H7 (cell line): ENCODE data around the gene AKT3. TPM values are rescaled to one million over a fixed set of nuclear protein-coding genes. Genes with fewer than 3 reads are reported as not detected.
"Not testable (repeated sequence)": the region's sequence is repeated elsewhere in the genome, so short reads cannot be mapped to it uniquely, and the experiment has no call there.

ENCODE experiments used
- DNase-seq: peaks from one replicate; pipeline ENCODE4 v3.0.0; 2012
- H3K27me3 ChIP-seq: 2 replicates; pipeline ENCODE4 v1.6.0; 2011; ENCODE audit warnings: mild to moderate bottlenecking, low read length; ENCODE audit not compliant: control insufficient read depth, insufficient read depth
- H3K36me3 ChIP-seq: replicated peaks from 2 replicates; pipeline ENCODE4 v1.5.1; 2011; ENCODE audit warnings: low read length; ENCODE audit not compliant: control insufficient read depth, insufficient read depth
- H3K4me3 ChIP-seq: 2 replicates; pipeline ENCODE4 v1.5.1; 2011; ENCODE audit warnings: low read depth, mild to moderate bottlenecking, control low read depth, low read length, moderate library complexity; ENCODE audit not compliant: insufficient read depth
- total RNA-seq: library from RNA; depleted of rRNA; stranded (reverse); fragments of >200 nt; shearing (Covaris generic); gene quantifications from 2 replicates; pipeline ENCODE4 v1.2.3, GENCODE V29; 2014; rRNA removed

The AKT3 gene
- total RNA-seq, result 15.0 and 25.2 TPM in 2 replicates

DNA sequence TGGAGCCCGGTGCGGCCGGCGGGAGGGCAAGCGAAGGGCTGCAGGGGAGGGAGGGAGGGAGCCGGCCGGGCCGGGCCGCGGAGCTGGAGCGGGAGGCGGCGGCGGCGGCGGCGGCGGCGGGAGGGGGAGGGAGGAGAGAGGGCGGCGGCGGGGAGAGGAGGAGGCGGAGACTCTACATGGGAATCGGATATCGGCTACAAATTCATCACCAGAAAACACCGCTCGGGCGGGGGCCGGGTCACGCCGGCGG, at the start of gene AKT3:
Gene AKT3, minus strand, starts transcription at position 42 of the 250 bp plus-strand sequence. CDS start 7,073 bp downstream, outside the sequence.
- Histone ChIP-seq H3K36me3 (no peaks in the 10 kb centered on the region), H3K27me3 (no peaks in the 10 kb centered on the region), H3K4me3 (peak within 1 kb of the TSS; percentile 73)
- peak; percentile 85 for DNase-seq

GRCh38 chr1:243898278-243898677, 48.2 kb upstream of the AKT3 start:
- DNase-seq, result no peak

GRCh38 chr1:243896313-243896712, 46.3 kb upstream of the AKT3 start:
- no peaks in the 10 kb centered on the region for H3K36me3 ChIP-seq
- no peak overlapping the region for H3K4me3 ChIP-seq
- no peaks in the 10 kb centered on the region for H3K27me3 ChIP-seq
- no peak for DNase-seq

More at GRCh38 chr1:243898278-243898677, 48.2 kb upstream of the AKT3 start:
- Histone ChIP-seq H3K36me3 (no peaks in the 10 kb centered on the region), H3K4me3 (no peak overlapping the region), H3K27me3 (no peaks in the 10 kb centered on the region)

DNA sequence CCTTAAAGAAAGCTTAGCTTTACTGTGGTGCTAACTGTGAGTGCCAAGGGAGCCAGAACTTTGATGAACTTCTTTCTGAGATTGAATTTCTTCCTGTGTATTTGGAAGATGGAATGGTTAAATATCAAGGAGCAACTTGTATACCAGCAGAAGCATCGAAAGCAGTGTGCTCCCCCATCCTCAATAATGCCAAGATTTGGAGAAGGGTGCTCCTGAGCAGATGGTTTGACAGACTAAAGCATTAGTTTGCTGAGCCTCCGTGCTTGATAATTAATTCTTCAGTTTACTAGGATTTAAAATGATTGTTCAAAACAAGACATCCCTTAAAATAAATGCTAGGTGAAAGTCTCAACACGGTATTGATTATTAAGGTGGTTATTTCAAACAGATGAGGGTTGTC, 42.4 kb upstream of the AKT3 start:
- Histone ChIP-seq H3K36me3 (no peaks in the 10 kb centered on the region), H3K27me3 (no peaks in the 10 kb centered on the region), H3K4me3 (no peak overlapping the region)
- no peak for DNase-seq

DNA sequence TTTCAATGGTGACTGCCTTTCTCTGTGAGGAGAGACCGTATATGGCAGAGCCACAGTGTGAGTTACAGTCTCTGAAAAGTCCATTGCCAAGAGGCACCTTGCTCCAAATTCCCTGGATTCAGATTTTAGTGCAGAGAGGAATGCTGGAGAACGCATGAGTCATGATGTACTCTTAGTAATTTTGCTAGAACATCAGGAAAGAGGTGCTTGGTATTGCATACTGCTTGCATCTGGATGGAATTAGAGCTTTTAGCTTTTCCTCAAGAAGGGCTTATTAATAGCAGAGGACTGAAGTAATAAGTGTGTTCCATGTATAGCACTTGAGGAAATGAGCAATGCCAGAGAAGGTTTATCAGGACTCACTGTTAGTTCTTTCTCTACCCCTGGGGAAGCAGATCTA, 40.5 kb upstream of the AKT3 start:
- no peak for DNase-seq
- Histone ChIP-seq H3K4me3 (no peak overlapping the region), H3K36me3 (no peaks in the 10 kb centered on the region), H3K27me3 (no peaks in the 10 kb centered on the region)

DNA sequence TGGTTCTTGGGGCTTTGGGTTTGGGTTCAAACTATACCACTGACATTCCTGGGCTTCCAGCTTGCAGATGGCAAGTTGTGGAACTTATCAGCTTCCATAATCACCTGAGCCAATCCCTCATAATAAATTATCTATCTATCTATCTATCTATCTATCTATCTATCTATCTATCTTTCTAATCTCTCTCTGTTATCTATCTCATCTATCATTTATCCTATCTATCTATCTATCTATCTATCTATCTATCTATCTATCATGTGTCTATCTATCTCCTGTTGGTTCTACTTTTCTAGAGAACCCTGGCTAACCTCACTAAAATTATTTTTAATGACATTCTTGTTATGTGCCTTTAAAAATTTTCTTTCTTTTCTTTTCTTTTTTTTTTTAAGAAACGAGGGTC, 35.8 kb upstream of the AKT3 start:
- no peak overlapping the region for H3K4me3 ChIP-seq
- H3K27me3 ChIP-seq, result no peaks in the 10 kb centered on the region
- H3K36me3 ChIP-seq, result no peaks in the 10 kb centered on the region
- DNase-seq, result no peak

DNA sequence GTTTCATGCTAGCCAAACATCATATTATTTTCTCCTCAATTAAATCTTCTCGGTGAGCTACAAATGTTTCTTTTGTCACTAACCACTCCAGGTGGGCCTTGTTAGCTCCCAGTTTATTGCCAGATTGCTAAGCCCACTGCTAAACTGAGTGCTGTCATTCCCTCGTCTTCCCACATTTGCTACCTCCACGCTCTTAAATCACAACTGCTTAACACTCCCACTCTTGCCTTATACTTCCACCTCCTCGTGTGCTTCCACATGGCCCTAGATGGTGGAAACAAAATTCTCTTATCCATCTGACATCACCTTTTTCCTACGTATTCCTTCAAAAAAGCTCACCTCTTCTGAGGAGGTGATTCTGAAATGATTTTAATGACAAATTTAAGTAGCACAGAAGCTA, 34.6 kb upstream of the AKT3 start:
- Histone ChIP-seq H3K4me3 (no peak overlapping the region), H3K36me3 (no peaks in the 10 kb centered on the region), H3K27me3 (no peaks in the 10 kb centered on the region)
- no peak for DNase-seq

- DNase-seq, result no peak
- H3K4me3 ChIP-seq, result no peak overlapping the region
- no peaks in the 10 kb centered on the region for H3K36me3 ChIP-seq
- H3K27me3 ChIP-seq, result no peaks in the 10 kb centered on the region
Observed at GRCh38 chr1:243883551-243883950, 33.5 kb upstream of the AKT3 start.

DNA sequence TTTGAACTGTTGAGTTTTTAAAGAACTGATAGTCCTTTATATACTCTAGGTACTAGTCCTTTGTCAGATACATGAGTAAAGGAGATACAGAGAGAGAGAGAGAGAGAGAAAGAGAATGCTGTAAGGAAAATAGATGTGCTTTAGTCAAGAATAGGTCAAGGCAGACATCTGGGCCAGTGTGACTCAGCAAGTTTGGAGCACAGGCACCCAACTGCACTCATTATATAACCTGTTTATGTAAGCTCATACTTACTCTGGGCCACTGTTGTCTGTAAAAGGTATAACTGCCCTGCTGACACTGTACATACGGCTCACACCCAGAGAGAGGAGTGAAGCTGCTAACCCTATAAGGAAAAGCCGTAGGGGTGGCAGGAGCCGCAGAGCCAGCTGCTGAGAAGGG, 32.2 kb upstream of the AKT3 start:
- H3K4me3 ChIP-seq, result no peak overlapping the region
- DNase-seq, result no peak
- no peaks in the 10 kb centered on the region for H3K27me3 ChIP-seq
- no peaks in the 10 kb centered on the region for H3K36me3 ChIP-seq

GRCh38 chr1:243877058-243877457, 27.0 kb upstream of the AKT3 start:
- H3K4me3 ChIP-seq, DNase-seq, H3K27me3 ChIP-seq, H3K36me3 ChIP-seq: not testable (repeated sequence)

DNA sequence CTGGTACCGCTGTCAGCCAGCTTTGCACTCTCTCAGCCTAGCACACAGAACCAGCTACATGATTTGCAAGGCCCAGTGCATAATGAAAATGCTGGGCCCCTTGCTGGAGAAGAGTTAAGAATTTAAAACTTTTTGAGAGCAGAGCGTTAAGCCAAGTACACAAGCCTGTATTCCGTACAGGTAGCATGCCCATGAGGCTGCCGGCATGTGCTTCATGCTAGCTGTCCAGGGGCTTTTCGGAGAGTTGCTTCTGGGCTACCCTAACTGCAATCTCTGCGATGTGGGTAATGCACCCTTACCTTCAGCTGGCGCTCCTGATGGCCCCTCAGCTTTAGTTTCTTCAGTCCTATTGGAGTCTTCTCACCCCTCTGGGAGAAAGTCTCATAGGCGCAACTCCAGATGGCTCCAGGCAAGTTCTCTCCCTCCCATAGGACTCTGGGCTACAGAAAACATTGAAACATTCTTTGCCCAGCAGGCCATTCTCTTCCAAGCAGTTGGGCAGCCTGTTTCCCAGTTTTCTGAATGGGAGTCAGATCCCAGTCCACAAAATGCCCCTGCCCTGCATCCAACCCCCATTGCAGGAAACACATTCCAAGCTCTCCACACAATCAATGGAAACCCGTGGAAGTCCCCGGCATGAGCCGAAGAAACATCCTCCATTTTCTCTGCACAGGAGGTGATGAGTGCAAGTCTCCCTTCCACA, 5.7 kb upstream of the AKT3 start:
- no peaks in the 10 kb centered on the region for H3K27me3 ChIP-seq
- DNase-seq, result peak; percentile 26

DNA sequence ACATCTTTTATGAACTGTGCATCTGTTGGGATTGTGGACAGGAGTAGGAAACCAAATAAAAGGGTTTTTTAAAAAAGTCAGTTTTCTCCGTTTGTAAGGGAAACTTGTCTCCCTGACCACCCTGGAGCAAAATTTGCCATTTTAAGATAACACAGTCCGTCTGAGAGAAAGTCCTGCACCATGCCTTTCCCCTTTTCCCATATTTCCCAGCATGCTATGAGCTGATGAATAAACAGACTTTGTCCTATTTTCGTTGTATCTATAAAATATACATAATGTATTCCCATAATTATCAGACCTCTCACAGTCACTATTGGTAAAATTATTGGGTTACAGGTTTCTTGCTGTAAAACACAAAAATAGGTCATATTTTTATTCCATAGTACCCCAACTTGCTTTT, 1.7 kb upstream of the AKT3 start:
- no peak for DNase-seq
- no peak overlapping the region for H3K4me3 ChIP-seq
- no peaks in the 10 kb centered on the region for H3K36me3 ChIP-seq
- H3K27me3 ChIP-seq, result no peaks in the 10 kb centered on the region

More for the DNA sequence above, 5.7 kb upstream of the AKT3 start:
- Histone ChIP-seq H3K4me3 (no peak overlapping the region), H3K36me3 (no peaks in the 10 kb centered on the region)

DNA sequence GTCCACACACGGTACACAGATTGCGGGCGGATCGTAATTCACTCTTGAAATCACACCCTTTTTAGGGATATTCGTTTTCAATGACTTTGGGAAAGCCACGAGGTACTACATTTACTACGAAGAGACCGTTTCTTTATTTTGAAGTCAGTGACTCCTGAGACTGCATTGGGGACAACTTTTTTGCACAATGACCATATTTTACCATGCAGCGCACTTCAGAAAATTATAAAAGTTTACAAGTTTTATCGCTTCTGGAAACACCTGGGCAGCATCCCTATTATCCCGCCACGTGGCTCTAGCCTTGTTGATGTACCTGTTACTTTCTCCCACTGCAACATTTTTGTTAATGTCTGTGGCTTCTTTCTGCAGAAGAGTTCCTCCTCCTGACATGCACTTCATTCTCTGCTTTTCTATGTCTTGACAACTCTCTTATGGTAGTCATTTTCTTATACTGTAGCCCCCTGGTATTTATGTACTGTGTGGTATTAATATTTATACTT, 1.3 kb upstream of the AKT3 start:
- Histone ChIP-seq H3K36me3 (no peaks in the 10 kb centered on the region), H3K4me3 (peak overlapping the region; percentile 73), H3K27me3 (no peaks in the 10 kb centered on the region)
- DNase-seq, result no peak

DNA sequence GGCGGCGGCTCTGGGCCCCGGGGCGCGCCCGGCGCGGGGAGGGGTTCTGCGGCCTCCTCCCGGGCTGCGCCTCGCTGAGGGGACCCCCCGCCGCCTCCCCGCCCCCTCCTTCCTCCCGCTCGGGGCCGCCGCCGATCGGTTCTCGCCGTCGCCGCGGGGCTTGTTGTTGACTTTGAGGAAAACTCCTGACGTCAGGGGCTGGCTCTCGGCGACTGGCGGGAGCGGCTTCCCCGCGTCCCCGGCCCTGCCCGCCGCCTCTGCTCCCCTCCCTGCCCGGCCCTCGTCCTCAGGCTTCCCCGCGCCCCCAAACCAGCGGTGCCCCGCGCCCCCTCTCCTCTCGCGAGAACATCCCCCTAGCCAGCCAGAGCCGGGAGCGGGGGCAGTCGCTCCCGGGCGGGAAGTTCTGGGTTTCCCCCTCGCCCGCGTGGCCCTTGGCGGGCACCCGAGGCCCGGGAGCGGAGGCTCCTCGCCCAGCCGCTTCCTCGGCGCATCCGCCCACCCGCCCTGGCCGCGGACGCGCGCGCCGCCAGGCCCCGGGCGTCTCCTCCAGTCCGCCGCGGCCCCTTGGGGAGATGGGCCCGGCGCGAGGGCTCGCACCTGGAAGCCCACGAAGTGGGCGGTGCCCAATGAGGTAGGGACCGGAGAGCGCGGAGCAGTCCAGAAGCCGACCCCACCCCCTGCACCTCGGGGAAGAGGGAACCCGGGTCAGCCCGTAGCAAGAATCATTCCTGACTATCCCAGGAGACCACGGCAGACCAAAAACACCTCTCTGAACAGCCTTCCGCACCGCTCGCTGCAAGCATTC, 611 bp upstream of the AKT3 start:
- DNase-seq, result peak; percentile 90
- H3K27me3 ChIP-seq, result no peaks in the 10 kb centered on the region
- H3K4me3 ChIP-seq, result peak overlapping the region; percentile 73
- H3K36me3 ChIP-seq, result no peaks in the 10 kb centered on the region
